T-helper 22 cell (primary cell): Measurements from ENCODE around the gene PTPRN2.

ENCODE experiments used
- DNase-seq: peaks from one replicate; pipeline ENCODE4 v3.0.0-alpha.2; 2020; ENCODE audit warnings: low read depth

Gene PTPRN2

DNA sequence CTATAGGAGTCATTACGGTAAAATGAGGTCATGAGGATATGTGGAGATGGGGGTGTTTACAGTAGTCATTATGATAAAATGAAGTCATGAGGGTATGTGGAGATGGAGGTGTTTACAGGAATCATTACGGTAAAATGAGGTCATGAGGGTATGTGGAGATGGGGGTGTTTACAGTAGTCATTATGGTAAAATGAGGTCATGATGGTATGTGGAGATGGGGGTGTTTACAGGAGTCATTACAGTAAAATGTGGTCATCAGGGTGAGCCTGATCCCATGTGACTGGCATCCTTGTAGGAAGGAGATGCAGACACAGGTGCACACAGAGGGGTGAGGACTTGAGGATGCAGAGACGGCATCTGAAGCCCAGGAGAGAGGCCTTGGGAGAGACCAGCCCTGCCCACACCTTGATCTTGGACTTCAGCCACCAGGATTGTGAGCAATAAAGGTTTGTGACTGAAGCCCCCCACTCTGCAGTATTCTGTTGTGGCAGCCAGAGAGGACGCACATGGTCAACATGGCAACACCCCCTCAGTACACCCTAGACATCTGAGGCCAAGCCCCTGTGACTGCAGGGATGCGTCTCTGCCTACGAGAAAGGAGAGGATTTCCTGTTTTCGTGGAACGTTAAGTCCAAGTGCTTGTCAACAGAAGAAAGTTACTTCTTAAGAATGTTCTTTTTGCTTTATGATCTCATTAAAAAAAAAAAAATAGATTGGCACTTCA lies 706.4 kb downstream of the PTPRN2 start:
- no peak for DNase-seq

DNA sequence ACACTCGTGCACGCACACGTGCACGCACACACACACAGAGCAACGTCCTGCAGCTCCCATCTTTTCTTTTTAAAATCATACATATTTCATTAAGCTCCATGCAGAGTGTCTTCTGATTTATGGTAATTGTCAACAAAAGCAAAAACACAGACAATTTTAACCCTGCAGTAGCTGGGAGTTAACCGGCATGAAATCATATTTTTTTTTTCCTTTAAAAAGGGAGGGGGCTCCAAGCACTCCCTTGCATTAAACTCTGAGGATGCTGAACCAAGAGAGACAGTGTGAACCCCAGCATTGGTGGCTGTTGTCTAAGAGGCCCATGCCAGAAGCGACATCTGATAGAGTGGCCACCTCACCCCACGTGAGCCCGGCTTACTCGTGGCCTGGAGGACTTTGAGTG lies 708.2 kb downstream of the PTPRN2 start:
- DNase-seq, result no peak

DNA sequence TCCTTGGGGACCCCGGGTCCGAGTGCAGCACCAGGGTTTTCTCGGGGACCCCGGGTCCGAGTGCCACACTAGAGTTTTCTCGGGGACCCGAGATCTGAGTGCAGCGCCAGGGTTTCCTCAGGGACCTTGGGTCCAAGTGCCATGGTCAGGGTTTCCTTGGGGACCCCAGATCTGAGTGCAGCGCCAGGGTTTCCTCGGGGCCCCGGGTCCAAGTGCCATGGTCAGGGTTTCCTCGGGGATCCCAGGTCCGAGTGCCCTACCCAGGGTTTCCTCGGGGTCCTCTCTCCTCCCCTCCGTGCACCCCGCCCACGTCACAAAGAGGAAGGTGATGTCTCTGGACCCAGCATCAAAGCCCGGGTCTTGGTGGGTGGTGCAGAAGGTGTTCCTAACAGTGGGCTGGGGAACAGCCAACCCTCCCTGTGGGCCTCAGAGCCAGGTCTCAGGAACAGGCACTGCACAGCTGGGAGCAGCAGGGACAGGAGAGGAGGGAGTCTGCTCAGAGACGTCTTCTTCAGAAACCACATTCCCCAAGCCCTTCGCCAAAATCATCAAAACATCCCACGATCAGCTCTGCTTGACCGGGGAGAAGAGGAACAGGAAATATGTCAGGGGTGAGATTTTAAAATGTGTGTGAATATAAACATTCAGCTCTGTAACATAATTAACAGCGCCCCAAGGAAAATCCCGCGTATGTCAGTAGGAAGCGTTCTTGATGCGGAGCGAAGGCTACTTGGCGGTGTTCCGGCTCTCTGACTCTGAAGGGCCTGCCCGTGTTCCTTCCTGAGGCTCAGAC lies 710.1 kb downstream of the PTPRN2 start:
- no peak for DNase-seq

- DNase-seq, result no peak
Measured at GRCh38 chr7:157876469-157877285, 710.9 kb downstream of the PTPRN2 start.

GRCh38 chr7:157875230-157876179 lies 712.1 kb downstream of the PTPRN2 start:
- DNase-seq, result no peak

GRCh38 chr7:157874870-157875229 lies 712.8 kb downstream of the PTPRN2 start:
- DNase-seq, result no peak

GRCh38 chr7:157874208-157874816 lies 713.3 kb downstream of the PTPRN2 start:
- DNase-seq, result no peak

GRCh38 chr7:157873664-157874063 lies 714.0 kb downstream of the PTPRN2 start:
- no peak for DNase-seq

- DNase-seq, result no peak
Measured at GRCh38 chr7:157873181-157873580, 714.4 kb downstream of the PTPRN2 start.

GRCh38 chr7:157872447-157872846 lies 715.2 kb downstream of the PTPRN2 start:
- DNase-seq, result no peak

- no peak for DNase-seq
Measured at GRCh38 chr7:157871681-157872080, 715.9 kb downstream of the PTPRN2 start.

GRCh38 chr7:157870644-157871290 lies 716.9 kb downstream of the PTPRN2 start:
- no peak for DNase-seq

- DNase-seq, result no peak
Measured at GRCh38 chr7:157869793-157870192, 717.8 kb downstream of the PTPRN2 start.

GRCh38 chr7:157867685-157868305 lies 719.8 kb downstream of the PTPRN2 start:
- DNase-seq, result no peak

DNA sequence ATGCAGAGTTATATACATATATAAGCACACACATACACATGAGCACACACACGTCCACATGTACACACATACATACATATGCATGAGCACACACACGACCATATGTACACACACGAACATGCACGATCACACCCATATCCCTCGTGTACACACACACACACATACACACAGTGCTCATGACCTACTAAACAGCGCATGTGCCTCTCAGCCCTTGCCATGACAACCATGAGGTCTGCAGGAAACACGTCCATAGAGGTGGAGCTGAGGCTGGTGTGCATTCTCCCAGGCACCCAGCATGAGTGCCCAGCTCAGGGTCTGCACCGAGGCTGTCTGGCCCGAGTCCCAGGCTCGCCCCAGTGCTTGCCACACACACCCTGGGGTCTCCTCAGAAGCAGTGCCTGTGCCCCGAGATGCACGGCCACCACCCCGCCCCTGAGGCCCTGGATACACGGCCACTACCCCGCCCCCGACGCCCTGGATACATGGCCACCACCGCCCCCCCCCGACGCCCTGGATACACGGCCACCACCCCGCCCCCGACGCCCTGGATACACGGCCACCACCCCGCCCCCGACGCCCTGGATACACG lies 721.2 kb downstream of the PTPRN2 start:
- no peak for DNase-seq

DNA sequence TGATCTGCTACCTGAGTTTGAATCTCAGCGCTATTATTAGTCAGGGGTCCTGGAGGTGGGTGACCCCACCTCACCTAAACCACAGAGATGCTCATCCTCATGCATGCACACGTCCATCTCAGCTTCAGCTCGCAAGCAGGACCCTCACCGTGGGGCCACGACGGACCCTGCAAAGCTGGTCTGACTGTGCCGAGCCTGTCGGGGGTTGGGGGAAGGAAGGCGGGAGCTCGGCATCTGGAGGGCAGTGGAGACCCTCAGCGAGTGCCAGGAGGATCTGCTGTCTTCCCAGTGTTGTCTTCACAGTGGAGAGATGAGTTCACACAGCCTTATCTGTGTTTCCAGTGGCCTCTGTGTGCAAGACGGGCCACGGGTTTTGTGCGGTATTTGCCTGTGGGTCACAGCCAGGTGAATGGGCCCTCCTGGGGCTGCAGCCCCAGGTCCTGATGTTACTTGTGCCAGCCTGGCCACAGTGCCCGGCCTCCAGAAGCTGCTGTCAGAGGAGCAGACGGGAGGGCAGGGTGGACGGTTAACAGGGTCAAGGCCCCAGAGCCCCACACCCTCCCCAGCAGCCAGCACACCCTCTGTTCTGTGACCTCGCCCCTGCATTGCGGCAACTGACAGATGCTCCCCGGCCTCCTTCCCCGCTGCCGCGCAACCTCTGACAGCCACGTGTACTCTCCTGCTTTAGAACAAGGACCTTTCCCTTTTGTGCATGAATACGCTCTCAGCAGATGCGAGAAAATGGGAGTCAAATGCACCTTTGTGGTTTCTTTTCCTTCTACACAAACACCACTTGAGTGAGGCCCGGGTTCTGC lies 722.1 kb downstream of the PTPRN2 start:
- no peak for DNase-seq

DNA sequence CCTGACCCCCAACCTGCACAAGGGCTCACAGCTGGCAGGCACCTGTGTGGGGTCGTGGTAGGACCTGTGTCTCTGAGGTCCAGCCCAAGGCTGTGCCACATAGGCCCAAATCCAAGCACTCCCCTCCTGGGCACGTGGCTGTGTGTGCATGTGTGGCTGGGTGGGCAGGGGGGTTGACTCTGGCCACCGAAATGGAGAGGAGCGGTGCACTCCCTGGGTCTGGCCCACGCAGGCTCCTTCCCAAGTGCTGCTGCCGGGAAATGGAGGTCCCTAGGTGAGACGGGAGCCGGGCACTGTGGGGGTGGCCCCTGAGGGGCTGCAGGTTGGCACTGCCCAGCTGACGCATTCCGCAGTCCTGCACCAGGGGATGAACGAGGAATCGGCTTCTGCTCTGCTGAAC lies 722.7 kb downstream of the PTPRN2 start:
- DNase-seq, result no peak

GRCh38 chr7:157863906-157864810 lies 723.5 kb downstream of the PTPRN2 start:
- DNase-seq, result no peak
